ENCODE measurements around the gene NIM1K.

GRCh38 chr5:43197535-43197934, 5.5 kb downstream of the NIM1K start:
- no peak for TF ChIP-seq CTCF (IDR thresholded peaks at IDR 0.05; ENCODE audit: insufficient read depth, low read length)
- TF ChIP-seq POLR2AphosphoS5 (IDR thresholded peaks at IDR 0.05; ENCODE audit: low read depth), result no peak
- no peak for TF ChIP-seq GABPA (IDR thresholded peaks at IDR 0.05; ENCODE audit: low read depth)

All from HL-60 (cell line).